Spleen (tissue), 7 donors: ENCODE data around the gene TP53.

Experiments used
- POLR2A ChIP-seq, 3 donors: fragments of 450-650 bp; IDR thresholded peaks; one replicate each; pipeline ENCODE4 v1.5.1; 2017; ENCODE audit warnings: antibody characterized with exemption in 3 of 3, mild to moderate bottlenecking in 1 of 3
- TF ChIP-seq, protein P1 (sequence below), 11 experiments: fragments of 200-600 bp in 7 of 11; fragments of 450-650 bp in 4 of 11; sonication (generic) in 4 of 11; IDR thresholded peaks in 8 of 11; conservative IDR thresholded peaks in 3 of 11; 1 replicate in 7 of 11; 2 replicates in 4 of 11; pipeline versions ENCODE4 v1.4.0 to v1.8.0; 2016 to 2021; ENCODE audit warnings: antibody characterized with exemption in 11 of 11, inconsistent platforms in 4 of 11, mild to moderate bottlenecking in 1 of 11
- donor health status: DM: no; HTN: no; CAD: no; lungs with moderate emphysema.
- donor health status: DM: no; HTN: no; CAD: no.
- donor health status: DM: no; HTN: no; CAD: no.

DNA sequence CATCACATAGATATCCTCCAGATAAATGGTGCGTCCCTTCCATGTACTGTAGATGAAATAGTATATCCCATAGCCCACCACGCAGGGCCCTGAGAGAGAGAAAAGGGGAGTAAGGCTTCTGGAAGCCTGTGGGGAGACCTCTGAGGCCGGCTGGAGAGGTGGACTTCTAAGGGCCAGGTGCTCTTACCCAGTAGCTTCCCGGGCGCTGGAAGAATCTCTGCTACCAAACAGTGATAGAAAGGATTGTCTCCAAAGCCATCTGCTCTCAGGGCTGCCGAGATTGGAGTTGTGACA, 60.4 kb downstream of the TP53 start:
- no peak for TF ChIP-seq POLR2A (IDR thresholded peaks at IDR 0.05)
- TF ChIP-seq, protein P1, sequence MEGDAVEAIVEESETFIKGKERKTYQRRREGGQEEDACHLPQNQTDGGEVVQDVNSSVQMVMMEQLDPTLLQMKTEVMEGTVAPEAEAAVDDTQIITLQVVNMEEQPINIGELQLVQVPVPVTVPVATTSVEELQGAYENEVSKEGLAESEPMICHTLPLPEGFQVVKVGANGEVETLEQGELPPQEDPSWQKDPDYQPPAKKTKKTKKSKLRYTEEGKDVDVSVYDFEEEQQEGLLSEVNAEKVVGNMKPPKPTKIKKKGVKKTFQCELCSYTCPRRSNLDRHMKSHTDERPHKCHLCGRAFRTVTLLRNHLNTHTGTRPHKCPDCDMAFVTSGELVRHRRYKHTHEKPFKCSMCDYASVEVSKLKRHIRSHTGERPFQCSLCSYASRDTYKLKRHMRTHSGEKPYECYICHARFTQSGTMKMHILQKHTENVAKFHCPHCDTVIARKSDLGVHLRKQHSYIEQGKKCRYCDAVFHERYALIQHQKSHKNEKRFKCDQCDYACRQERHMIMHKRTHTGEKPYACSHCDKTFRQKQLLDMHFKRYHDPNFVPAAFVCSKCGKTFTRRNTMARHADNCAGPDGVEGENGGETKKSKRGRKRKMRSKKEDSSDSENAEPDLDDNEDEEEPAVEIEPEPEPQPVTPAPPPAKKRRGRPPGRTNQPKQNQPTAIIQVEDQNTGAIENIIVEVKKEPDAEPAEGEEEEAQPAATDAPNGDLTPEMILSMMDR (IDR thresholded peaks at IDR 0.05 in 8 of 11, conservative IDR thresholded peaks at IDR 0.05 in 3 of 11), result no peak
